ENCODE data around the gene CIB2. TPM values are rescaled to one million over a fixed set of nuclear protein-coding genes. Genes with fewer than 3 reads are reported as not detected.
A peak's percentile ranks its signal among the peaks of the same experiment; 100 is the strongest.

Gene CIB2
- total and polyA plus RNA-seq, 9 donors = 12.7 to 31.6 (median 16.6) TPM

DNA sequence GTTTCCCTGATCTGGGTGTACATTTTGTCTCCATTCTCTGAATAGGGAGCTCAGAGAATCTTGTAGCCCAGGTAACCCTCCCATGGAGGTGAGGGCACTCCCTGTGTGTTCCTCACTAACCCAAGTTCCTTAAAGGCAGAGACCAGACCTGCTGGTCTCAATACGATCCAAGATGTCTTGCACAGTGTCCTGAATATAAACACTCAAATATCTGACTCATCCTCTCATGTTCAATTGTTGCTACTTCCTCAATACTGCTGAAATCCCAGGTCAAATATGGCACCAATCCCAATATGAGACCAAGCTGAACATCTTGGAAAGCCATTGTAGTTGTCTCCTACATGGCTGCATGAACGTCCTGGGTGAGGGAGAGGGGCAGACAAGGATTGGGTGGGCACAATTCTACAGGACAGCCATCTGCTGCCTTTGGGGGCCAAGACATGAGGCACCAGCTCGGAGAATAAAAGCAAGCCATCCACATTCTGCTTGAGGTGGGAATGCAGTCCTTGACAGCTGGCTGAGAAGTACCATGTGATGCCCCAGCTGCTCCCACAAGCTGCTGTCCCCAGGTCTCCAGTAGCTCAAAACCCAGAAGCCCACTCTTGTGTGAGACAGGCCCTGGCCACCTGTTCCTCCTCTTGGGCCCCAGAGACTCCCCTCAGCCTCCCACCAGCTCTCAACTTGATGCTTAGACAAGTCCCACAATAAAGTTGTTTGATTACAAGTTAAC lies 72.0 kb downstream of the CIB2 start:
- Histone ChIP-seq H3K27ac (ENCODE audit: low read length) (peak overlapping the region; percentile 45), H3K4me1 (ENCODE audit: control insufficient read depth, insufficient read depth, low read length) (peaks cover 57% of the 10 kb centered on the region), H3K9me3 (replicated peaks; ENCODE audit: control insufficient read depth, low read depth, low read length) (no peaks in the 10 kb centered on the region), H3K36me3 (ENCODE audit: control insufficient read depth, insufficient read depth, low read length) (no peaks in the 10 kb centered on the region), H3K4me3 (ENCODE audit: low read length) (no peak overlapping the region), H3K27me3 (ENCODE audit: control insufficient read depth, insufficient read depth, low read length) (no peaks in the 10 kb centered on the region)
- DNase-seq = peak; percentile 63
- WGBS (ENCODE audit: insufficient coverage) = 61% methylated on average over 2 of the region's 3 CpGs

DNA sequence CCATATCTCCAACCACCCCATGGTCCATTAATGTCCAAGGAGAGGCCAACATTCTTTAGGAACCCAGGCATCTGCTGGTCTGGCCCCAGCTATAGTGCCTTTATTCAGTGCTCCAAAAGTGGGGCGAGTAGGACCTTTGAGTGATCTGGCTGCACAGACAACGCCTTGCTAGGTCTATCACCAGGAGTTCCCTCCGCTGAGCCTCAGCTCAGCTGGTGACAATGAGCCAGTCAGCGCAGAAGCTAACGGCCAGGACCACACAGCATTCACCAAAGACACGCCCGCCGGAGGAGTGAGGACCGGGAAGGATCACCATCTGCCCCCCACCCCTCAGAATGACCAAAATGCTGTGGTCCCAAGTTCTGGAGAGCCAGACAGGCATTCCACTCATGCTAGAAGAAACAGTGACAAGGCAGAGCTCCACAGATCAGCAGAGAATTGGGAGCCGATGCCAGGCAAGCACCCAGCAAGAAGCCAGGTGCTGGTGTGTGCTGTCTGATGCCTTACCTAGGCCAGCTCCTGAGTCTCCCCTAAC lies 72.8 kb downstream of the CIB2 start:
- Histone ChIP-seq H3K9me3 (replicated peaks; ENCODE audit: control insufficient read depth, low read depth, low read length) (no peaks in the 10 kb centered on the region), H3K4me1 (ENCODE audit: control insufficient read depth, insufficient read depth, low read length) (peaks cover 51% of the 10 kb centered on the region), H3K27ac (ENCODE audit: low read length) (no peak overlapping the region), H3K4me3 (ENCODE audit: low read length) (no peak overlapping the region), H3K36me3 (ENCODE audit: control insufficient read depth, insufficient read depth, low read length) (peaks cover 5% of the 10 kb centered on the region), H3K27me3 (ENCODE audit: control insufficient read depth, insufficient read depth, low read length) (no peaks in the 10 kb centered on the region)
- DNase-seq = no peak
- 88% methylated on average over 6 of the region's 10 CpGs for WGBS (ENCODE audit: insufficient coverage)

GRCh38 chr15:78057803-78058202 lies 73.4 kb downstream of the CIB2 start:
- H3K9me3 ChIP-seq (replicated peaks; ENCODE audit: control insufficient read depth, low read depth, low read length) = no peaks in the 10 kb centered on the region
- no peak overlapping the region for H3K27ac ChIP-seq (ENCODE audit: low read length)
- no peak for DNase-seq
- H3K4me1 ChIP-seq (ENCODE audit: control insufficient read depth, insufficient read depth, low read length) = peaks cover 52% of the 10 kb centered on the region
- H3K27me3 ChIP-seq (ENCODE audit: control insufficient read depth, insufficient read depth, low read length) = no peaks in the 10 kb centered on the region
- H3K4me3 ChIP-seq (ENCODE audit: low read length) = no peak overlapping the region
- WGBS (ENCODE audit: insufficient coverage) = no CpG with 5 or more reads among the region's 5 CpGs
- H3K36me3 ChIP-seq (ENCODE audit: control insufficient read depth, insufficient read depth, low read length) = peaks cover 9% of the 10 kb centered on the region

DNA sequence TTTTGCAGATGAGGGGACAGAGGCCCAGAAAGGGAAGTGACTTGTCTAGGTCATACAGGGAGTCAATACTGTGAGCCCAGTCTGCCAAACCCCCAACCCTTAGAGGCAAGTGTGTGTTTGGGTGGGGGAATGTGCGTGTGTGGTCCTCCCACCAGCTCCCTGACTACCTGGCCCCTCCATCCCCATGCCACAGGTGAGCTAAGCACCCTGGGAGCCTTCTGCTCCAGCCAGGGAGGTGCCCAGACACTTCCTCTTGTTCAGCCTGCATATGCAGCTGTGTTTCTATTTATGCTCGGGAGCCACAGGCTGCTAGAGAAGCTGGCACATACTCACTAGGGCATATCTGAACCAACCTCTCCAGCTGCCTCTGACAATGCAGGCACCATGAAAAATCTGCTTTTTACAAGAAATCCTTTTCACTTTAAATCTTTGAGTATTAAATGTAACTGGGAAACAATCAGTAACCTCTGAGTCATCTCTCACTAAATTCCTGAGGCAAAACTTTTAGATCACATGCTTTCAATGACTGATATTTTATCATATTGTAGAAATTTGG lies 74.5 kb downstream of the CIB2 start:
- Histone ChIP-seq H3K27ac (ENCODE audit: low read length) (peak overlapping the region; percentile 78), H3K4me3 (ENCODE audit: low read length) (no peak overlapping the region), H3K4me1 (ENCODE audit: control insufficient read depth, insufficient read depth, low read length) (peaks cover 57% of the 10 kb centered on the region), H3K9me3 (replicated peaks; ENCODE audit: control insufficient read depth, low read depth, low read length) (no peaks in the 10 kb centered on the region), H3K27me3 (ENCODE audit: control insufficient read depth, insufficient read depth, low read length) (no peaks in the 10 kb centered on the region), H3K36me3 (ENCODE audit: control insufficient read depth, insufficient read depth, low read length) (peaks cover 15% of the 10 kb centered on the region)
- peak; percentile 82 for DNase-seq
- WGBS (ENCODE audit: insufficient coverage) = 33% methylated on average over 1 of the region's 2 CpGs

DNA sequence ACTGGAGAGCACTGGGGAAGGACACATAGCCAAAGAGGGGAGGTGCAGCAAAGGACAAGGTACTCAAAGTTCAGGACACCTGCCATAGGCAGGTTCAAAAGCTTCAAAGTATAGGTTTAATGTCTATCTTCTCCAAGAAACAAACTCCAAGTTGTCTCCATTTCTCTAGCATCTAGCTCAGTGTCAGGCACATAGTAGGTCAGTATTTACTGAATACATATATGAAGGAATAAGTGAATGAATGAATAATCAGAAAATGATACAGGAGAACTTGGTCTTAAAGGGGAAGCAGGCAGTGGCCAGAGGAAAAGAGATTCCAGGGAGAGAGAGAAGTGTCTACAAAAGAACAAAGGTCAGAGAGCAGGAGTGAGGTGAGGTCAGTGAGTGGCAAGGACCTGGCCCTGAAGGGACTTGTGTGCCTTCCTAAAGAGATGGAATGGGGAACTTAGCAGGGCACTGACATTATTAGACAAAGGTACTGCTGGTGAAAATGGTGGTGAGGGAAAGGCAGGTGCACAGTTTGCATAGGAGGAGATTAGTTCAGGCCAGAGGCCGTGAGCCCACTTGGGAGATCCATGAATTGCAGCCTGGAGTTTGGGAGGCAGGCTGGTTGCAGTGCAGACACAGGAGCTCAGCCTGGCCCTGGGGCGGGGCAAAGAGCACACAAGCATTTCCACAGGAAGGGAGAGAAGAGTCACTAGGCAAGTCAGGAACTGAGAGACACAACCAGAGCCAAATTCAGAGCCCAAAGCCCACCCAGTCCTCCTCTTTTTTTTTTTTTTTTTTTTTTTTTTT lies 75.1 kb downstream of the CIB2 start:
- no peaks in the 10 kb centered on the region for H3K9me3 ChIP-seq (replicated peaks; ENCODE audit: control insufficient read depth, low read depth, low read length)
- H3K4me1 ChIP-seq (ENCODE audit: control insufficient read depth, insufficient read depth, low read length) = peaks cover 56% of the 10 kb centered on the region
- H3K27ac ChIP-seq (ENCODE audit: low read length) = peak overlapping the region; percentile 78
- DNase-seq = peak; percentile 53
- no peaks in the 10 kb centered on the region for H3K27me3 ChIP-seq (ENCODE audit: control insufficient read depth, insufficient read depth, low read length)
- 9% methylated on average over 1 of the region's 2 CpGs for WGBS (ENCODE audit: insufficient coverage)
- no peak overlapping the region for H3K4me3 ChIP-seq (ENCODE audit: low read length)
- peaks cover 15% of the 10 kb centered on the region for H3K36me3 ChIP-seq (ENCODE audit: control insufficient read depth, insufficient read depth, low read length)

DNA sequence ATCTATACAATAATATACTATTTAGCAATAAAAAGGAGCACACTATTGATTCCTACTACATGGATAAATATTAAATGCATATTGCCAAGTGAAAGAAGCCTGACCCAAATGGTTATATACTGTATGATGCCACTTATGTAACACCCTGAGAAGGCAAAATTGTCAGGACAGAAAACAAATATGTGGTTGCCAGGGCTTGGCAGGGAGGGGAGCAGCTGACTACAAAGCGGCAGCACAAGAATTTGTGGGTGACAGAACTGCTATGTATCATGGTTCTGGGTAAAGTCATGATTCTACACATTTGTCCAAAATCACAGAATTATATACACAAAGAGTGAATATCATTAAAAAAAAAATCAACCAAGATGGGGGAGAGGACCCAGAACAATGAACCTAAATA lies 76.3 kb downstream of the CIB2 start:
- no CpG with 5 or more reads among the region's 1 CpG for WGBS (ENCODE audit: insufficient coverage)
- Histone ChIP-seq H3K4me3 (ENCODE audit: low read length) (no peak overlapping the region), H3K27me3 (ENCODE audit: control insufficient read depth, insufficient read depth, low read length) (no peaks in the 10 kb centered on the region), H3K27ac (ENCODE audit: low read length) (no peak overlapping the region), H3K36me3 (ENCODE audit: control insufficient read depth, insufficient read depth, low read length) (peaks cover 17% of the 10 kb centered on the region), H3K4me1 (ENCODE audit: control insufficient read depth, insufficient read depth, low read length) (peaks cover 60% of the 10 kb centered on the region), H3K9me3 (replicated peaks; ENCODE audit: control insufficient read depth, low read depth, low read length) (no peaks in the 10 kb centered on the region)
- DNase-seq = no peak

Other genes with a start within 250 kb of the CIB2 start
- 30.0 TPM for gene TBC1D2B, start 53.7 kb downstream of the CIB2 start, total RNA-seq
- 10 to 100 TPM; 21.5 to 38.4 (median 29.3) TPM for gene TBC1D2B, start 53.7 kb downstream of the CIB2 start, polyA plus RNA-seq (ENCODE audit: insufficient read depth in 1 of 8, insufficient read length in 8 of 8, low replicate concordance in 1 of 8)
- gene SH2D7, start 38.9 kb downstream of the CIB2 start, total RNA-seq = not detected
- gene SH2D7, start 38.9 kb downstream of the CIB2 start, polyA plus RNA-seq (ENCODE audit: insufficient read depth in 1 of 8, insufficient read length in 8 of 8, low replicate concordance in 1 of 8) = under 1 TPM; 0.06 to 0.36 (median 0.13) TPM
- 25.3 TPM for gene IDH3A, start 17.9 kb upstream of the CIB2 start, total RNA-seq
- gene IDH3A, start 17.9 kb upstream of the CIB2 start, polyA plus RNA-seq (ENCODE audit: insufficient read depth in 1 of 8, insufficient read length in 8 of 8, low replicate concordance in 1 of 8) = 10 to 100 TPM; 31.3 to 50.1 (median 35.6) TPM
- 0.22 TPM for gene ACSBG1, start 103.1 kb upstream of the CIB2 start, total RNA-seq
- gene ACSBG1, start 103.1 kb upstream of the CIB2 start, polyA plus RNA-seq (ENCODE audit: insufficient read depth in 1 of 8, insufficient read length in 8 of 8, low replicate concordance in 1 of 8) = 1 to 10 TPM in 1 of 8 donors, under 1 TPM in 7; 0.44 to 2.1 (median 0.58) TPM
- gene DNAJA4, start 133.1 kb upstream of the CIB2 start, total RNA-seq = 27.8 TPM
- 100 to 1,000 TPM in 1 of 8 donors, 10 to 100 TPM in 7; 57.8 to 103 (median 78.2) TPM for gene DNAJA4, start 133.1 kb upstream of the CIB2 start, polyA plus RNA-seq (ENCODE audit: insufficient read depth in 1 of 8, insufficient read length in 8 of 8, low replicate concordance in 1 of 8)
- 53.8 TPM for gene SKIC8, start 168.2 kb upstream of the CIB2 start, total RNA-seq
- 10 to 100 TPM; 50.2 to 65.0 (median 56.6) TPM for gene SKIC8, start 168.2 kb upstream of the CIB2 start, polyA plus RNA-seq (ENCODE audit: insufficient read depth in 1 of 8, insufficient read length in 8 of 8, low replicate concordance in 1 of 8)
- 69.1 TPM for gene CRABP1, start 208.9 kb upstream of the CIB2 start, total RNA-seq
- gene CRABP1, start 208.9 kb upstream of the CIB2 start, polyA plus RNA-seq (ENCODE audit: insufficient read depth in 1 of 8, insufficient read length in 8 of 8, low replicate concordance in 1 of 8) = 100 to 1,000 TPM in 2 of 8 donors, 10 to 100 TPM in 6; 16.3 to 159 (median 63.7) TPM

Measured in muscle of leg (tissue), 11 donors.